Uterus (tissue), 2 donors: ENCODE measurements around the gene CDKN1C.

Source experiments
- POLR2A ChIP-seq, 2 donors: fragments of 450-650 bp; IDR thresholded peaks; one replicate each; pipeline ENCODE4 v1.6.1; 2016; ENCODE audit warnings: antibody characterized with exemption in 2 of 2, mild to moderate bottlenecking in 1 of 2, moderate library complexity in 1 of 2
- TF ChIP-seq, protein P1 (sequence below), 4 experiments: fragments of 200-600 bp in 2 of 4; fragments of 450-650 bp in 2 of 4; sonication (generic) in 2 of 4; IDR thresholded peaks; one replicate each; pipeline ENCODE4 v1.5.1; 2016 to 2019; ENCODE audit warnings: antibody characterized with exemption in 4 of 4, mild to moderate bottlenecking in 2 of 4, moderate library complexity in 1 of 4

DNA sequence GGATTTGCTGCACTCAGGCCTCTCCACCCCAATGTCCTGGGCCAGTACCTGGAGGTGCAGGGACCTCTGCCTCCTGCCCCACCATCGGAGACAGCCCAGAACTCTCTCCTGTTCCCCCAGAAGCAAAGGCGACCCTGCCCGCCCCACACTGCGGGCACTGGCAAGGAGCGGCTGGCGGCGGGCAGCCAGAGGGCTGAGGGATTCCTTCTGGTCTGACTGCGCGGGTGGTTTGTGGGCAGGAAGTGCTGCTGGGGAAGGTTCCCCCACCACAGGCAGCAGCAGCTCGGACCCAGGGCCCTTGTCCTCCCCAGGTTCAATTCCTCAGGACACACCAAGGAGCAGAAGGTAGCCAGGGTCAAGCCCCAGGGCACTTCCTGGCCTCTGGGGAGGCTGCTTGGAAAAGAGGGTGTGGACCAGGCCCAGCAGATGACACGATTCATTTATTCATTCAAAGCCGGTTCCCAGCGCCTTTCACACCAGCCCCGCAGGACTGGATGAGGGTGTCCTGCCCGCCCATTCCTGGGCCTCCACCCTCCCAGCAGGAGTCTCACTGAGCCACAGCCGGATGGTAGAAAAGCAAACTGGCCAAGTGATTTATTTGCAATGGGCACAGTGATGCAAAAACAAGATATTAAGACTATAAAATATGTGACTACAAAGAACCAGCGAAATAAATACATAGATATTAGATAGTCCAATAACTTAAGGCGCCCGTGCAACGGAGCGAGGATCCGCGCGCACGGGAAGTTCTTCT lies 42.5 kb upstream of the CDKN1C start:
- TF ChIP-seq, protein P1, sequence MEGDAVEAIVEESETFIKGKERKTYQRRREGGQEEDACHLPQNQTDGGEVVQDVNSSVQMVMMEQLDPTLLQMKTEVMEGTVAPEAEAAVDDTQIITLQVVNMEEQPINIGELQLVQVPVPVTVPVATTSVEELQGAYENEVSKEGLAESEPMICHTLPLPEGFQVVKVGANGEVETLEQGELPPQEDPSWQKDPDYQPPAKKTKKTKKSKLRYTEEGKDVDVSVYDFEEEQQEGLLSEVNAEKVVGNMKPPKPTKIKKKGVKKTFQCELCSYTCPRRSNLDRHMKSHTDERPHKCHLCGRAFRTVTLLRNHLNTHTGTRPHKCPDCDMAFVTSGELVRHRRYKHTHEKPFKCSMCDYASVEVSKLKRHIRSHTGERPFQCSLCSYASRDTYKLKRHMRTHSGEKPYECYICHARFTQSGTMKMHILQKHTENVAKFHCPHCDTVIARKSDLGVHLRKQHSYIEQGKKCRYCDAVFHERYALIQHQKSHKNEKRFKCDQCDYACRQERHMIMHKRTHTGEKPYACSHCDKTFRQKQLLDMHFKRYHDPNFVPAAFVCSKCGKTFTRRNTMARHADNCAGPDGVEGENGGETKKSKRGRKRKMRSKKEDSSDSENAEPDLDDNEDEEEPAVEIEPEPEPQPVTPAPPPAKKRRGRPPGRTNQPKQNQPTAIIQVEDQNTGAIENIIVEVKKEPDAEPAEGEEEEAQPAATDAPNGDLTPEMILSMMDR (IDR thresholded peaks at IDR 0.05) = no peak
- no peak for TF ChIP-seq POLR2A (IDR thresholded peaks at IDR 0.05)
